Mucosa of descending colon (tissue), 3 donors: ENCODE results near the gene ACOT12. TPM values are rescaled to one million over a fixed set of nuclear protein-coding genes. Genes with fewer than 3 reads are reported as not detected.

Experiments
- ATAC-seq: fragments of 200-7000 bp; cut with Tn5 transposase; one replicate; pipeline ENCODE4 v1.9.1; 2020; ENCODE audit warnings: mild to moderate bottlenecking, moderate library complexity
- DNase-seq, 3 donors: peaks; one replicate each; pipeline ENCODE4 v3.0.0-alpha.2; 2020
- H3K36me3 ChIP-seq: fragments of 200-600 bp; one replicate; pipeline ENCODE4 v1.8.0; 2021; ENCODE audit warnings: low read depth, mild to moderate bottlenecking
- H3K4me1 ChIP-seq: fragments of 200-600 bp; one replicate; pipeline ENCODE4 v1.8.0; 2021; ENCODE audit warnings: low read depth, mild to moderate bottlenecking
- H3K4me3 ChIP-seq: fragments of 200-600 bp; one replicate; pipeline ENCODE4 v1.8.0; 2021; ENCODE audit warnings: mild to moderate bottlenecking
- H3K9me3 ChIP-seq: fragments of 200-600 bp; one replicate; pipeline ENCODE4 v1.8.0; 2021; ENCODE audit warnings: mild to moderate bottlenecking
- CTCF ChIP-seq: fragments of 200-600 bp; IDR thresholded peaks from one replicate; pipeline ENCODE4 v1.8.0; 2022; ENCODE audit warnings: antibody characterized with exemption, mild to moderate bottlenecking
- intact Hi-C, 2 donors: fragments of 100-400 bp; cut with DNase I in 1 of 2; cut with micrococcal nuclease in 1 of 2; formaldehyde crosslinking; loops; one replicate each; pipeline versions ENCODE4 v1.11.0 to v1.11.1; 2022; cut with DNase I, micrococcal nuclease
- long read RNA-seq, 2 donors: library from polyadenylated mRNA; unstranded; transcript quantifications; one replicate each; pipeline ENCODE4 v2.0.0, GENCODE V29; 2019 to 2021
- total RNA-seq, 3 donors: library from RNA; stranded (reverse); fragmentation: NEBNext Ultra II Directional in 2 of 3; extraction: Animal tissue kit (Norgen Biotek cat#: 25700) in 2 of 3; gene quantifications; one replicate each; pipeline versions ENCODE4 v1.2.1 to v1.2.4, GENCODE V29; 2021 to 2023
- donor health status: DM: no; HTN: no; CAD: no; lungs with moderate emphysema.
- donor health status: DM: no; HTN: no; CAD: no.
- donor health status: DM: no; HTN: yes; CAD: no.

Gene ACOT12
- total RNA-seq: not detected
- long read RNA-seq, donor 1: 0 reads
- long read RNA-seq, donor 2: 0 reads

- H3K9me3 ChIP-seq: no peaks in the 10 kb centered on the region
- intact Hi-C loops: no loop called here
- no peak for TF ChIP-seq CTCF
- DNase-seq (no peak), ATAC-seq (peak; percentile 31)
- no peaks in the 10 kb centered on the region for H3K36me3 ChIP-seq
- no peak within 1 kb of the TSS for H3K4me3 ChIP-seq
- peaks cover 7% of the 10 kb centered on the region for H3K4me1 ChIP-seq
Observed at GRCh38 chr5:81393783-81394718, at the start of gene ACOT12. ACOT12 (minus strand) TSS chr5:81394134; CDS start chr5:81394114, 20 bp downstream.

- Histone ChIP-seq H3K4me3 (no peak overlapping the region), H3K36me3 (no peaks in the 10 kb centered on the region), H3K4me1 (no peaks in the 10 kb centered on the region), H3K9me3 (no peaks in the 10 kb centered on the region)
- intact Hi-C loops: no loop called here
- ATAC-seq: no peak
- no peak for DNase-seq
- TF ChIP-seq CTCF: no peak
Observed at GRCh38 chr5:81435023-81435422, 41.1 kb upstream of the ACOT12 start.

GRCh38 chr5:81429985-81430384 is 36.1 kb upstream of the ACOT12 start:
- intact Hi-C loops: loop anchor here in 1 of 2 donors (10.0 kb wide), 2 partner anchors 415 to 795 kb away; no protein-coding TSS in a partner anchor
- DNase-seq (no peak), ATAC-seq (no peak)
- H3K9me3 ChIP-seq: no peaks in the 10 kb centered on the region
- no peaks in the 10 kb centered on the region for H3K36me3 ChIP-seq
- H3K4me1 ChIP-seq: no peaks in the 10 kb centered on the region
- TF ChIP-seq CTCF: no peak
- H3K4me3 ChIP-seq: no peak overlapping the region

- Histone ChIP-seq H3K4me1 (no peaks in the 10 kb centered on the region), H3K36me3 (no peaks in the 10 kb centered on the region), H3K4me3 (no peak overlapping the region), H3K9me3 (no peaks in the 10 kb centered on the region)
- intact Hi-C loops: loop anchor here in 1 of 2 donors (10.0 kb wide), 2 partner anchors 415 to 795 kb away; no protein-coding TSS in a partner anchor
- TF ChIP-seq CTCF: no peak
- DNase-seq (no peak), ATAC-seq (no peak)
Observed at GRCh38 chr5:81429363-81429762, 35.4 kb upstream of the ACOT12 start.

- Histone ChIP-seq H3K36me3 (no peaks in the 10 kb centered on the region), H3K4me3 (no peak overlapping the region), H3K4me1 (no peaks in the 10 kb centered on the region), H3K9me3 (no peaks in the 10 kb centered on the region)
- TF ChIP-seq CTCF: no peak
- intact Hi-C loops: loop anchor here in 1 of 2 donors (10.0 kb wide), 2 partner anchors 416 to 796 kb away; no protein-coding TSS in a partner anchor
- DNase-seq (no peak), ATAC-seq (no peak)
Observed at GRCh38 chr5:81428861-81429260, 34.9 kb upstream of the ACOT12 start.
